Epithelial cell of esophagus (primary cell): ENCODE data around the gene NCAPD3.

Experiments
- DNase-seq: peaks from one replicate; pipeline ENCODE4 v3.0.0; 2010; ENCODE audit warnings: low read depth
- H3K4me3 ChIP-seq: 2 replicates; pipeline ENCODE4 v1.5.1; 2011; ENCODE audit warnings: mild to moderate bottlenecking, low read length, control low read depth
- TF ChIP-seq, protein P1 (sequence below): IDR thresholded peaks from 2 replicates; pipeline ENCODE4 v1.5.1; 2011; ENCODE audit warnings: low read depth, mild to moderate bottlenecking, low read length, control low read depth, inconsistent platforms; ENCODE audit not compliant: insufficient read depth; ENCODE audit errors: missing control alignments

NCAPD3 gene

DNA sequence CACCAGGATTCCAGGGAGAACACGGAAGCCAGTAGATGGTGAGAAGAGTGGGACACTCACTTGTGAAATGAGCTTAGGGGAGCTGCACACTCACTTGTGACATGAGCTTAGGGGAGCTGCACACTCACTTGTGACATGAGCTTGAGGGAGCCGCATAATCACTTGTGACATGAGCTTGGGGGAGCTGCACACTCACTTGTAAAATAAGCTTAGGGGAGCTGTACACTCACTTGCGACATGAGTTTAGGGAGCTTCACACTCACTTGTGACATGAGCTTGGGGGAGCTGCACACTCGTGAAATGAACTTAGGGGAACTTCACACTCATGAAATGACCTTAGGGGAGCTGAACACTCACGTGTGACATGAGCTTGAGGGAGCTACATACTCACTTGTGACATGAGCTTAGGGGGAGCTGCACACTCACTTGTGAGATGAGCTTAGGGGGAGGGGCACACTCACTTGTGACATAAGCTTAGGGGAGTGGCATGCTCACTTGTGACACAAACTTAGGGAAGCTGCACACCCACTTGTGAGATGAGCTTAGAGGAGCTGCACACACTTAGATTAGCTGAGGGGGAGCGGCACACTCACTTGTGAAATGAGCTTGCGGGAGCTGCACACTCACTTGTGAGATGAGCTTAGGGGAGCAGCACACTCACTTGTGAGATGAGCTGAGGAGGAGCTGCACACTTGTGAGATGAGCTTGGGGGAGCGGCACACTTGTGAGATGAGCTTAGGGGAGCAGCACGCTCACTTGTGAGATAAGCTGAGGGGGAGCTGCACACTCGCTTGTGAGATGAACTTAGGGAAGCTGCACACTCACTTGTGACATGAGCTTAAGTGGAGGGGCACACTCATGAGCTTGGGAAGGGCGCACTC, 59.0 kb downstream of the NCAPD3 start:
- TF ChIP-seq, protein P1, sequence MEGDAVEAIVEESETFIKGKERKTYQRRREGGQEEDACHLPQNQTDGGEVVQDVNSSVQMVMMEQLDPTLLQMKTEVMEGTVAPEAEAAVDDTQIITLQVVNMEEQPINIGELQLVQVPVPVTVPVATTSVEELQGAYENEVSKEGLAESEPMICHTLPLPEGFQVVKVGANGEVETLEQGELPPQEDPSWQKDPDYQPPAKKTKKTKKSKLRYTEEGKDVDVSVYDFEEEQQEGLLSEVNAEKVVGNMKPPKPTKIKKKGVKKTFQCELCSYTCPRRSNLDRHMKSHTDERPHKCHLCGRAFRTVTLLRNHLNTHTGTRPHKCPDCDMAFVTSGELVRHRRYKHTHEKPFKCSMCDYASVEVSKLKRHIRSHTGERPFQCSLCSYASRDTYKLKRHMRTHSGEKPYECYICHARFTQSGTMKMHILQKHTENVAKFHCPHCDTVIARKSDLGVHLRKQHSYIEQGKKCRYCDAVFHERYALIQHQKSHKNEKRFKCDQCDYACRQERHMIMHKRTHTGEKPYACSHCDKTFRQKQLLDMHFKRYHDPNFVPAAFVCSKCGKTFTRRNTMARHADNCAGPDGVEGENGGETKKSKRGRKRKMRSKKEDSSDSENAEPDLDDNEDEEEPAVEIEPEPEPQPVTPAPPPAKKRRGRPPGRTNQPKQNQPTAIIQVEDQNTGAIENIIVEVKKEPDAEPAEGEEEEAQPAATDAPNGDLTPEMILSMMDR: no peak
- no peak overlapping the region for H3K4me3 ChIP-seq
- no peak for DNase-seq

DNA sequence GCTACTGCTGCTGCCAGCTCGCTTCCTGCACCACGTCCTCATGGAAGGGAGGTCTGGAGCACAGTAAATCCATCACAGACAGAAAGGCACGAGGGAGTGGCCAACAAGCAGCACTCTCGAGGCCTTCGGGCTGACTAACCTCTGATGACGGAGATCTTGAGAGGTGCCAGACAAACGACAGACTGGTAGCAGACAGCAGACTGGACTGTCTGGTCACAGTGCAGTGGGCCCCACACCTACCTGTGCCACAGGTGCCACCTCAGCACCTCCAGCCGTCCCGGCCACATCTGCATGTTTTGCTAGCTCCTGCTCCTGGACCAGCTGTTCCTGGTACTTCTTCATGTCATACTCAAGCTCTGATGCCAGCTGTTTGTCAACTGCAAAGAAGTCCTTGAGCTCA, 64.1 kb downstream of the NCAPD3 start:
- DNase-seq: no peak
- TF ChIP-seq, protein P1: no peak
- no peak overlapping the region for H3K4me3 ChIP-seq

DNA sequence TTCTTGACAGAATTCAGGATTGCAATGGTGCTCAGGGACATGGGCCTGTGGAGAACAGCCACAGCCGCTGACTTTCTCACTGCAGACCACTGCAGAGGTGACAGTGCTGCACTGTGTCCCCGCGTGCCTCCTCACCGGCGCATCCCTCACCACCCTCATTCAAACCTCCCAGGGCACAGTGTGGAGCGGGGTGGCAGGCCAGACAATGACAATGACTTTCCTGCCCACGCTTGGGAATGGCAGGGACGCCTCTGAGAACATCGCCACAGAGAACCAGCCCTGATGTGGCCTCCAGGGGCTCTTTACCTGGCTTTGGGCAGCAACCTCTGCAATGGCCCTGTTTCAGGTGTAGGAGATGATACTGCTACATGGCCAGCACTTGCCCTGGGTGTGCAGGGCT, 65.7 kb downstream of the NCAPD3 start:
- DNase-seq: no peak
- TF ChIP-seq, protein P1: no peak
- no peak overlapping the region for H3K4me3 ChIP-seq

DNA sequence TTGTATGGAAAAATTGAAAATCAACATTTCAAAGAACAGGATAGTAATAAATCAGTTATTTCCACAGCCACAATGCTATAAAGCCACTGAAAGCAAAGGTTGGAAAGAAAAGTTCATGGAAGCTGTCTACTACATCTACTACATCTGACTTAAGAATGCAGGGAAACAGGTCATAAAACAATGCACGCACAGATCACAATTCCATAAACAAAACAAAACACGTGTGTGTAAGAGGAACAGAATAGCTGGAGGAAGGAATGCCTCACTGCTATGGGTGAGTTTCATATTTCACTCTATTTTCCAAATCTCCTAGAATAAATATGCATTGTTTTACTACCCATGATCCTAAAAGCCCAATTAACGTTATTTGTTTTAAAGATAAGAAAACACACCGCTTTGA, 66.3 kb downstream of the NCAPD3 start:
- no peak overlapping the region for H3K4me3 ChIP-seq
- TF ChIP-seq, protein P1: no peak
- DNase-seq: no peak

DNA sequence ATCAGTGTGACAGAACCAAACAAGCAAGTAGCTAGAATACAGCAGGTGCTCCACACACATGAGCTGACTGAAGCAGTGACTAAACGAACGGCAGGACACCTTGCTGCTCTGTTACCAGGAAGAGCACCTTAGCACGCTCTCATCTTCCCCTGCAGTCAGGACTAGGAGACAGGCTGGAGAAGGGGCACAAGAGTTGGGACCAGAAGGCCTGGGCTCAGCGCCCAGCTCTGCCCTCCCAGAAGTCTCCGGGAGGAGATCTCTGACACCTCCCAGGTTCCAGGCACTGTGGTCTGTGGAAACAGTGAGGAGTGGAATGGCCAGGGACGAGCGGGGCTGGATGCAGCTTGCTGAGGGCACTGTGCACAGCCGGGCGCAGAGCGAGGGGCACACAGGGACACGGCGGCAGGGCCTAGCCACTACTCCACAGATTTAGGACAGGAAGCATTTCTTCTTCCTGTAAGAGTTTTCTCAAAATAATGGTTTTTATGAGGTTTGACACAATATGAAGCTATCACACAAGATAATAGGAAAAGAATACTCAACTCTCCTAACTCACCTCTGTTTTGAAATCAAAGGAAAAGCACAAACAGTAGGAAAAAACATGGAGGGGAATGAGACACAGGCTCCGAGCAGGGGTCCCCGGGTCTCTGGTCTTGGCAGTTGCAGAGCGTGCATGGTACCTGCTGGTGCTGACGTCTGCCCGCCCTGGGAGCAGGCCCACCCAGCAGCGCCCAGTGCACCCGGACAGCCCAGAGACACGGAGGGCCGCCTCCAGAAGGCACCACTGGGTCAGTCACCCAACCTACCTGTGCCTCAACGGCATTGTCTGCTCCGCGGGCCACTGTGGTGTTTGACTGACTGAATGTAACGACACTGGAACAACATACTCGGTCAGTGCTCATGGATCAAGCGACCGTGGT, 67.6 kb downstream of the NCAPD3 start:
- DNase-seq: no peak
- TF ChIP-seq, protein P1: no peak
- no peak overlapping the region for H3K4me3 ChIP-seq

DNA sequence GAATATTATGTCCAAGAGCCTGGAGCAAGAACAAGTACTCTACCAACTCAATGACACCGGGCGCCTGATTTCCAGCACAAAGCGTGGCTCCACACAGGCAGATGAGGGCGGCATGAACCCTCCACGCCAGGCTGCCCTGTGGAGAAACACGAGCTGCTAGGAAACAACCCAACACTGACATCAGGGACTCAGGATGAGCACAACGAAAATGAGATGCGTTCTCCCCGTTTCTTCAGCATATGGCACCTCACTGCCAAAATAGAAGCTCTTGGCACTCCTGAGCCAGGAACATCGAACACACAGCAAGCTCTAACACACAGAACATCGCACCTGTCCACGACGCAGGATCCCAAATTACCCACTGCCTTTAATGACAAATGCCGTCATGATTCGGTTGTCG, 68.3 kb downstream of the NCAPD3 start:
- TF ChIP-seq, protein P1: no peak
- no peak overlapping the region for H3K4me3 ChIP-seq
- DNase-seq: no peak
